ENCODE data around the gene PIP.
"Not testable (repeated sequence)": the region's sequence is repeated elsewhere in the genome, so short reads cannot be mapped to it uniquely, and the experiment has no call there.

The PIP gene

GRCh38 chr7:143120691-143121405 is 11.0 kb upstream of the PIP start:
- no peak for TF ChIP-seq CTCF (IDR thresholded peaks at IDR 0.05; ENCODE audit: insufficient read depth, low read depth, low read length, missing control alignments)
- H3K4me3 ChIP-seq (ENCODE audit: low read depth, low read length): no peak overlapping the region
- DNase-seq (ENCODE audit: low read depth): no peak

- H3K4me3 ChIP-seq (ENCODE audit: low read depth, low read length); DNase-seq (ENCODE audit: low read depth): not testable (repeated sequence)
These were observed 8.6 kb upstream of the PIP start for GRCh38 chr7:143123326-143123725.

GRCh38 chr7:143126146-143126545 is 5.7 kb upstream of the PIP start:
- no peak for TF ChIP-seq CTCF (IDR thresholded peaks at IDR 0.05; ENCODE audit: insufficient read depth, low read depth, low read length, missing control alignments)
- no peak overlapping the region for H3K4me3 ChIP-seq (ENCODE audit: low read depth, low read length)
- no peak for DNase-seq (ENCODE audit: low read depth)

GRCh38 chr7:143129051-143129450 is 2.8 kb upstream of the PIP start:
- TF ChIP-seq CTCF (IDR thresholded peaks at IDR 0.05; ENCODE audit: insufficient read depth, low read depth, low read length, missing control alignments): no peak
- DNase-seq (ENCODE audit: low read depth): no peak
- no peak overlapping the region for H3K4me3 ChIP-seq (ENCODE audit: low read depth, low read length)

- no peak for DNase-seq (ENCODE audit: low read depth)
- H3K4me3 ChIP-seq (ENCODE audit: low read depth, low read length): no peak overlapping the region
- no peak for TF ChIP-seq CTCF (IDR thresholded peaks at IDR 0.05; ENCODE audit: insufficient read depth, low read depth, low read length, missing control alignments)
These were observed 2.4 kb upstream of the PIP start for GRCh38 chr7:143129477-143129876.

GRCh38 chr7:143130541-143130940 is 1.3 kb upstream of the PIP start:
- no peak for DNase-seq (ENCODE audit: low read depth)
- no peak for TF ChIP-seq CTCF (IDR thresholded peaks at IDR 0.05; ENCODE audit: insufficient read depth, low read depth, low read length, missing control alignments)
- no peak overlapping the region for H3K4me3 ChIP-seq (ENCODE audit: low read depth, low read length)

- no peak for TF ChIP-seq CTCF (IDR thresholded peaks at IDR 0.05; ENCODE audit: insufficient read depth, low read depth, low read length, missing control alignments)
- no peak overlapping the region for H3K4me3 ChIP-seq (ENCODE audit: low read depth, low read length)
- no peak for DNase-seq (ENCODE audit: low read depth)
These were observed 15.2 kb downstream of the PIP start for GRCh38 chr7:143147070-143147469.
